NCI-H1092 (cell line): ENCODE data around the gene TBCD.
"Not testable (repeated sequence)": the region's sequence is repeated elsewhere in the genome, so short reads cannot be mapped to it uniquely, and the experiment has no call there.

Experiments used
- DNase-seq: peaks from one replicate; lab custom pipeline; 2025; lab: John Stamatoyannopoulos, UW

Gene TBCD

GRCh38 chr17:82729479-82730260, 22.2 kb upstream of the TBCD start:
- no peak for DNase-seq

GRCh38 chr17:82732118-82732743, 19.6 kb upstream of the TBCD start:
- no peak for DNase-seq

GRCh38 chr17:82734987-82735866, 16.6 kb upstream of the TBCD start, which contains the start of gene FN3K:
FN3K (plus strand) TSS chr17:82735615; CDS start chr17:82735637, 22 bp downstream.
- peak; percentile 39 for DNase-seq

GRCh38 chr17:82736511-82737185, 15.2 kb upstream of the TBCD start:
- no peak for DNase-seq

- peak; percentile 55 for DNase-seq
These were observed 13.6 kb upstream of the TBCD start for GRCh38 chr17:82737967-82738877.

- no peak for DNase-seq
These were observed 10.7 kb upstream of the TBCD start for GRCh38 chr17:82740906-82741759.

- no peak for DNase-seq
These were observed 8.3 kb upstream of the TBCD start for GRCh38 chr17:82743344-82744219.

GRCh38 chr17:82744736-82745135, 7.1 kb upstream of the TBCD start:
- not testable (repeated sequence) for DNase-seq

- DNase-seq, result no peak
These were observed 6.3 kb upstream of the TBCD start for GRCh38 chr17:82745524-82745923.

- no peak for DNase-seq
These were observed 3.1 kb upstream of the TBCD start for GRCh38 chr17:82748756-82749155.

GRCh38 chr17:82750241-82750908, 1.5 kb upstream of the TBCD start:
- DNase-seq, result no peak

GRCh38 chr17:82751171-82751570, 694 bp upstream of the TBCD start:
- no peak for DNase-seq

- DNase-seq, result no peak
These were observed 721 bp downstream of the TBCD start for GRCh38 chr17:82752371-82753200.

GRCh38 chr17:82753201-82753464, 1.3 kb downstream of the TBCD start:
- DNase-seq, result no peak

- DNase-seq, result no peak
These were observed 2.7 kb downstream of the TBCD start for GRCh38 chr17:82754297-82755208.

- DNase-seq, result no peak
These were observed 4.3 kb downstream of the TBCD start for GRCh38 chr17:82756166-82756565.

GRCh38 chr17:82765371-82765770, 13.5 kb downstream of the TBCD start:
- DNase-seq, result no peak
